ENCODE results near the gene LSM4. TPM values are rescaled to one million over a fixed set of nuclear protein-coding genes. Genes with fewer than 3 reads are reported as not detected.
"Not testable (repeated sequence)": the region's sequence is repeated elsewhere in the genome, so short reads cannot be mapped to it uniquely, and the experiment has no call there.

The LSM4 gene
- 100 to 1,000 TPM in 3 of 4 donors, 10 to 100 TPM in 1; 70.4 to 167 (median 156) TPM for total RNA-seq

DNA sequence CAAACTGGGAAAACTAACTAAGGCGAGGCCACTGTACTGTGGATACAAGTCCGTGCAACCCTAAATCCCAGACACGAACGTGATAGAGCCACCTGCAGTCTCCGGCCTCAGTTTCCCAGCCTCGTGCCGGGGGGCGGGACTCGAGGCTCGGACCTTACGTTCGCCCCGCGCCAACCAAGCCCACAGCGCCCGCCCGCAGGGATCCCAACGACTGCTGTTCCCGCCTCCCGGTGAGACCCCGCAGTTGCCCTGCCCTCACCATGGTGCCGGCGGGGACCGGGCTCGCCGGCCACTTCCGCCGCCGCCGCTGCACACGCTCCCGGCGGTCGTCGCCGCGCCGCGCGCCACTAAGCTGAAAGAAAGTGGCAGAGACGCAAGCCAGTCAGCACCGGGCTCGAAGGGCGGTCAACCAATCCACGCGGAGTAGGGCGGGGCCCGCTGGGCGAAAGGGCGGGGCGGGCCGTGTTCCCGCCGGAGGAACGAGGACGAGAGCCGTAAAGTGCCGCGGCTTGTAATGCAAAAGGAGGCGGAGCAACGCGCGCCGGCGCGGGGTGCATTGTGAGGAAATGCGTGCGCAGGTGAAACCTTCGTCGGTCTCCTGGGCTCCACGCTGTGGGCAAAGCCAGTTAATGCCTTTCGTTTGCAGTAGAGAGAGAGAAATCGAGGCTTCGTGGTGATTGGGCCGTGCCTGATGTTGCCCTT lies at the start of gene LSM4:
Gene LSM4 (minus strand): TSS at position 318 of the 702 bp plus-strand sequence. CDS start 56 bp downstream, at position 262.
- Histone ChIP-seq H3K9me3 (no peaks in the 10 kb centered on the region), H3K27ac (peak within 1 kb of the TSS; percentile 84 to 94 (median 88)), H3K27me3 (no peaks in the 10 kb centered on the region), H3K36me3 (no peaks in the 10 kb centered on the region), H3K4me1 (peaks cover 0 to 61% (median 24%) of the 10 kb centered on the region in 4 donors), H3K4me3 (peak within 1 kb of the TSS; percentile 53 to 90 (median 72))
- TF ChIP-seq POLR2A (IDR thresholded peaks at IDR 0.05) (peak; percentile 39 to 86), EP300 (IDR thresholded peaks at IDR 0.05) (peak; percentile 40 to 95), CTCF (IDR thresholded peaks at IDR 0.05) (peak in 4 of 5 experiments; percentile 10 to 54 (median 32))
- DNase-seq (ENCODE audit: low spot score in 2 of 2), result peak; percentile 96 to 97
- 0 to 2% methylated on average over 36 to 40 of the region's 75 CpGs for WGBS, 2 donors

DNA sequence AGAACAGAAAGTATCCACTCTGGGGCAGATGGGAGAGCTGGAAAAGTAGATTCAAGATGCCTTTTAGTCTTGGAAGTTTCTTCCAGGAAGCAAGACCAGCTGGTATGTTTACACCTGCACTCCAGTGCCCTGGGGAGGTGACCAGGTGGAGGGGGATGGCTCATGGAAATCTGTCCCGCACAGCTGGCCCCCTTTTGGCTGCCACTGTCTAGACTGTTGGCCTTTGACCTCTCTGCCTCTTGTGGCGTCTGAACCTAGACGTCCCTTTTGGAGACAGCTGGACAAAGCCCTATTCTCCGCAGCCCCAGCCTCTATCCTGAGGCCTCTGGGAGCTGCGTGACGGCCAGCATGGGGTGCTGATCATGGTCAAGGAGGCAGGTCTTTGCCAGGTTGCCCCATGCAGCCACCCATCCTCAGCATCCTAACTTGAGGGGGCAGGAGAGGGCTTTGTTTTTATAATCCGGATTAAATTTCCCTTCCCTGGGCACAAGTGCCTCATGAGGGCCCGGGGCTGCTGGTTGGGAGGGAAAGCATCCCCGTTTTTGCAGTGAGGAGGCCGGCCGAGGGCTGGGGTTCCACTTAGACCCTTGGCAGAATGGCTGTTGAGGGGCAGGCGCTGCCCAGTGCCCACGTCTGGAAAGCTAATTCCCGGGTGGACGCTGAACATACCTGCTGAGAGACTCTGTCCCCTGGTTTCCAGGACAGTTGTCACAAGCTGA lies 45.8 kb upstream of the LSM4 start:
- no peak for DNase-seq (ENCODE audit: low spot score in 2 of 2)
- Histone ChIP-seq H3K27me3 (no peaks in the 10 kb centered on the region), H3K9me3 (no peaks in the 10 kb centered on the region), H3K4me1 (peaks cover 0 to 27% (median 18%) of the 10 kb centered on the region in 4 donors), H3K36me3 (peaks cover 0 to 8% (median 0%) of the 10 kb centered on the region in 3 donors), H3K27ac (no peak overlapping the region), H3K4me3 (no peak overlapping the region)
- 54 to 79% methylated on average over 14 to 15 of the region's 15 CpGs for WGBS, 2 donors
- TF ChIP-seq EP300 (IDR thresholded peaks at IDR 0.05) (no peak), POLR2A (IDR thresholded peaks at IDR 0.05) (no peak), CTCF (IDR thresholded peaks at IDR 0.05) (no peak)

DNA sequence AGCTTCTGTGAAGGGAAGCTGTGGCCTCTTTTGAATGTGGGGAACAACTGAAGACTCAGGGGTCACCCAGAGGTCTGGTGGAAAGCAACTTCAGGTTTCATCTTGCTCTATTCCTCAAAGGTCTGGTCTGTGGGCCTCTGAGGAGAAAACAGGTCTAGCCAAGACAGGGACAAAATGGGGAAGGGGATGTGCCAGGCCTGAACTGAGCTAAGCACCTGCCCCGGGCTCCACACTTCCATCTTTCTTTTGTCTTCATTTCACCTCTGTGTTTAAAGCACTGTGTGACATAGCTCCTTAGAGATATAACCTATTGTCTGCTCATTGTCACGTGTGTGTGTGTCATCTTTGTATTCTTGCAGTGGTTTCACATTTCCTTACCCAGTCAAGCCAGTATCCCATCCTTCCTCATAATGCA lies 43.2 kb upstream of the LSM4 start:
- DNase-seq (ENCODE audit: low spot score in 2 of 2), result no peak
- TF ChIP-seq EP300 (IDR thresholded peaks at IDR 0.05), result no peak
- TF ChIP-seq CTCF (IDR thresholded peaks at IDR 0.05), result no peak
- no peak for TF ChIP-seq POLR2A (IDR thresholded peaks at IDR 0.05)
- H3K4me1 ChIP-seq, result peaks cover 0 to 22% (median 15%) of the 10 kb centered on the region in 4 donors
- peak overlapping the region in 2 of 4 donors; percentile 84 to 89 for H3K27ac ChIP-seq
- H3K27me3 ChIP-seq, result no peaks in the 10 kb centered on the region
- WGBS, 2 donors, result 94 to 95% methylated on average over 2 of the region's 2 CpGs
- no peaks in the 10 kb centered on the region for H3K9me3 ChIP-seq
- H3K36me3 ChIP-seq, result peaks cover 0 to 34% (median 0%) of the 10 kb centered on the region in 3 donors
- no peak overlapping the region for H3K4me3 ChIP-seq

DNA sequence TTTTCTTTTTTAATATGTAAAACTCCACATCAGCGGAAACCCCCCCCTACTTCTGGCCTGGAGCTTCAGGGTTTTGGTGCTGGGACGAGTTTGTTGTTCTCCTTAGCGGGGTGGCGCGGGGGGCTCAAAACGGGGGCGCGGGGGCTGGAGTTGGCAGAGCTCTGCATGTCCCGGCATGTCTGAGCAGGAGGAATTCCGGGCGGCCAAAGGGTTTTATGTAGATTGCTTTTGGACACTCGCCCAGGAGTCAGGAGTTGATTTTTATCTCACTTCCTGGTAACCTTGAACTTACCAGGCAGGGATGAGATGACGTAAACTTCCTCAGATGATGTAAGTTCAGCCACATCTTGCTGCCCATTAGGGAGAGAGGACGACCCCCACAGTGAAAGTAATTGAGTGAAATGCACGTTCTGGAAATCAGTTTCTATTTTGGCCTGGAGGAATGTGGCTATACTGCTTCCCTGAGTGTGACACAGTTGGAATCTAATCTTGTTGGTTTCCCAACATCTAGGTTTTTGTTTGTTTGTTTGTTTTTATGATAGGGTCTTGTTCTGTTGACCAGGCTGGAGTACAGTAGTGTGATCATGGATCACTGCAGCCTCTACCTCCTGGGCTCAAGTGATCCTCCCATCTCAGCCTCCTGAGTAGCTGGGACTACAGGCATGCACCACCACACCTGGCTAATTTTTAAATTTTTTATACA lies 42.1 kb upstream of the LSM4 start:
- 2 to 18% methylated on average over 15 of the region's 15 CpGs for WGBS, 2 donors
- H3K4me1 ChIP-seq, result peaks cover 0 to 22% (median 15%) of the 10 kb centered on the region in 4 donors
- H3K36me3 ChIP-seq, result peaks cover 0 to 44% (median 0%) of the 10 kb centered on the region in 3 donors
- peak overlapping the region; percentile 41 to 89 (median 83) for H3K27ac ChIP-seq
- peak in 1 of 2 donors; percentile 75 for DNase-seq (ENCODE audit: low spot score in 2 of 2)
- H3K27me3 ChIP-seq, result no peaks in the 10 kb centered on the region
- H3K9me3 ChIP-seq, result no peaks in the 10 kb centered on the region
- TF ChIP-seq EP300 (IDR thresholded peaks at IDR 0.05) (peak; percentile 72 to 78), POLR2A (IDR thresholded peaks at IDR 0.05) (no peak)
- H3K4me3 ChIP-seq, result peak overlapping the region in 1 of 4 donors; percentile 22

DNA sequence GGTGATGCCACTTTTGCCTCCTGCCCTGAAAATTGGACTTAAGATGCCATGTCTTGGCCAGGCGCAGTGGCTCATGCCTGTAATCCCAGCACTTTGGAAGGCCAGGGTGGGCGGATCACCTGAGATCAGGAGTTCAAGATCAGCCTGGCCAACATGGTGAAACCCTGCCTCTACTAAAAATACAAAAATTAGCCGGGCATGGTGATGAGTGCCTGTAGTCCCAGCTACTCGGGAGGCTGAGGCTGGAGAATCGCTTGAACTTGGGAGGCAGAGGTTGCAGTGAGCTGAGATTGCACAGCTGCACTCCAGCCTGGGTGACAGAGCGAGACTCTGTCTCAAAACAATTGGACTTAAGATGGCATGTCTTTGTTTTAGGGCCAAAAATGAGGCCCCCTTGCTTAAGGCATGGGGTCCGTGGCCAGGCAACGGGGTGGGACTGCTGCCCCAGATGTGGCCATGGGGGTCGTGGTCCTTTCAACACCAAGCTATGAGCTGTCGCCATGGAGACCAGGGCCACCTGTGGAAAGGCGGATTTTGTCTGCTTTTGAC lies 41.5 kb upstream of the LSM4 start:
- peaks cover 0 to 48% (median 0%) of the 10 kb centered on the region in 3 donors for H3K36me3 ChIP-seq
- peak overlapping the region in 1 of 4 donors; percentile 22 for H3K4me3 ChIP-seq
- not testable (repeated sequence) for DNase-seq (ENCODE audit: low spot score in 2 of 2); H3K9me3 ChIP-seq; H3K27me3 ChIP-seq
- H3K4me1 ChIP-seq, result peaks cover 0 to 22% (median 15%) of the 10 kb centered on the region in 4 donors
- WGBS, 2 donors, result 34 to 44% methylated on average over 11 of the region's 11 CpGs
- H3K27ac ChIP-seq, result peak overlapping the region; percentile 41 to 89 (median 83)
